GM19023 (cell line): ENCODE results near the gene BRIP1.
"Not testable (repeated sequence)": the region's sequence is repeated elsewhere in the genome, so short reads cannot be mapped to it uniquely, and the experiment has no call there.

ENCODE experiments used
- ATAC-seq: cut with Tn5 transposase; IDR thresholded peaks from one replicate; pipeline ENCODE4 v1.9.1; 2021; ENCODE audit warnings: mild to moderate bottlenecking, moderate library complexity; ENCODE audit not compliant: unreplicated experiment

The BRIP1 gene

DNA sequence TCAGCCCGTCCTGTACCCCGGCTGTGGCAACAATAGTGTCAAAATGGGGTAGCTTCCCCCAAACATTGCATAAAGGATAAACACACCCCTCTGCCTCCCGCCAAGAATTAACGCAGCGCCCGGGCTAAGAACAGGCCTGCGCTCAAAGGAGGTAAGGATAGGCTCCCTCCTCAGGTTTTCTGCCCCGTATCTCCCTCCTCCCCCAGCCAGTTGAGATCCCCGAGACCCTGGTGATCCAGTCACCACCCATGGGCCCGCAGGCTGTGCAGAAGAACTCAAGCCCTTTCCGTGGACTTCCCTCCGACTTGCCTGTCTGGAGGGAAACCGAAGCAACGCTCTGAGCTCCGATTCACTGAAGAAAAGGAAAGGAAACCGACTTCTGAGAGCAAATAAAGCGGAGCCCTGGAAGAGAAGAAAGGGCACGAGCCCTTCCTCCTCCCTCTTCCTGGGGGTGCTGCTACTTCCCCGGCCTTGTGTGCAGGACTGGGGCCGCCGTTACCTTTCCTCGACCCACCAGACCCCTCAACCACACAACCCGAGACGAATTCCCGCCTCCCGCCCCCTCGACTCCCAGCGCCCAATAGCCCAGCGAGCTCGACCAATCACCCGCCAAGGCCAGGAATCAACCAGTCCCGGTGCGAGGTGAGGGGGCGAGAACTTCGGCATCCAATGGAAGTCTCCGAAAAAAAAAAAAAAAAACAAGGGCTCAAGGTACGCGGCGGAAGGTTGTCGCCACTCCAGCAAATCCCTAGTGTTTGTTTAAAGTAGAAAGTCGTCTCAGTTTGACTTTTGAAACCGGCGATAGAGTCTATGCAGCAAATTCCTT is at the start of gene BRIP1:
BRIP1 (minus strand) TSS at position 554 of the 826 bp plus-strand sequence. CDS start 1,989 bp downstream, outside the sequence.
- peak; percentile 95 for ATAC-seq

DNA sequence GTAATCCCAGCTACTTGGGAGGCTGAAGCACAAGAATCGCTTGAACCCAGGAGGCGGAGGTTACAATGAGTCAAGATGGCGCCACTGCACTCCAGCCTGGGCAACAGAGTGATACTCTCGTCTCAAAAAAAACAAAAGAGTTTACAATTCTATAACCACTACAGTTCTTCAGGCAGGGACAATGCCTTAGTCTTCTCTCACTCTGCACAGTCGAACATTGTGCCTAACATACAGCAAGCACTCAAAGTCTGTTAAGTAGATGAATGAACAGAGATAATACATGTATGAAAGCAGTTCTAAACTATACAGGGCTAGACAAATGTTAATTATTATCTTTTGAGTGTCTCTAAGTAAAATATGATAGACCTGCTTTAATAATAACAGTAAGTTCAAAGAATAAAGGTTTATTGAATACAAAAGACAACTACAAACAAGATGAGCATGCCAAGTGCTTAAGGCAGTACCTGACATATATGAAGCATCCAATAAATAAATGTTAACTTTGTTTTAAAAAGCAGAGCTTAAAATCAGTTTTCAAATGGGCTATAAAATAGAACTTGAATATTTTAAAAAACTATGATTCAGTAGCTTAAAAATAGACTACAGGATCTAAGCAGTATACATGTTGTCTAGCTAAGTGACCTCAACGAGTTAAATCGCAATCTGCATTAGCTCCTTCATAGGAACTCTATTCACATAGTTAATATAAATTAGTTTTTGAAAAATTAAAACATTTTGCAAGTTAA is 45.1 kb upstream of the BRIP1 start:
- no peak for ATAC-seq

DNA sequence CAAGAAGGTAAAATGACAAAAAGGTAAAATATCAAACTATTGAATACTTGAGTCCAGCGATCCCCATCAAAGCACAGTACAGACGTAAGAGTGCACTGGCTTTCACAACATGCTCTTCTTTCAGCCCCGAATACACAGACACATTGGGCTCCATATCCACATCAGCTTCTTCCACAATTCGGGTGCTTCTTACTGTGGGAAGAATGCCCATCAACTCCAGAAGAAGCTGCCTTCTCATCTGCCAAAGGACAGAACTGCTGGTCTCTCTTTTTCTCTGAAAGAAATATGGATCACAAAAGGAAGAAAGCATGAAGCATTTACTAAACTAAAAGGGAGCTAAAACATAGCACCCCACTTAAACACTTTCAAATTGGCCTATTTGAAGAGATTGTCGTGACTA is 44.0 kb upstream of the BRIP1 start:
- no peak for ATAC-seq

DNA sequence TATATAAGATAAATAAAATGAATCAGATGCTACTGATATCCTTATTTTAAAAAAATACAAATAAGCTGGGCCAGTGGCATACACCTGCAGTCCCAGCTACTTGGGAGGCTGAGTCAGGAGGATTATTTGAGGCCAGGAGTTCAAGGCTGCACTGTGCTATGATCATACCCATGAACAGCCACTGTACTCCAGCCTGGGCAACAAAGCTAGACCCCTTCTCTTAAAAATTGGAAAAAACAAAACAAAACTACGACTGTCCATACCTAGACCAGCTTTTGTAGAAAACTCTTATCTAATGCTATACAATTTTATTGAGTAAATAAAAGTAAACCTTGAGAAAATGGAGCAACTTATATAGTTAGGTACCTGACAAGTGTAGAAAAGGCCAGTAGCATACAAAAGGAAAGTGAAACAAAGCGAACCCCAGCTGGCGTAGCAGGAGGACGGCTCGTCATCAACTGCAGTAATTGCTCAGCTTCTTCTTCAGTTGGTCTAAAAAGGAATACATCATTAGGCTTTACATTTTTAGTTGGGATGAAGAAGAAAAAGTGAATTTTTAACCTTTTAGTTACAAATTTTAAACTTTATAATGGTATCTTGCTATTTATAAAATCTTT is 40.9 kb upstream of the BRIP1 start:
- peak; percentile 89 for ATAC-seq

DNA sequence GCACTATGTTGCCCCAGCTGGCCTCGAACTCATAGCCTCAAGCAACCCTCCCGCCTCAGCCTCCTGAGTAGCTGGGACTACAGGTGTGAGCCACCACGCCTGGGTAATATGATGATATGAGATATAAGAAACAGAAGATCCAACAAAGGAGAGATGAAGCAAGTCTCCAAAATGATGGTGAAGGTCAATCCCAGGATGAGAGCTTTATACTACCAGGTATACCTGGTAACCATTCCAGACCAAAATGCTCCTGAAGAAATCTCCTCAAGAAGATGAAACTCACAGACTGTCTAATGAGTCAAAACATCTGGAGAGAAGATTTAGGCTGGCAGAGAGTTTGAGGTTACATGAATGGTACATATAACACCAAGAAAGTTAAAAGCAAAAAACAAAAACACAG is 39.9 kb upstream of the BRIP1 start:
- no peak for ATAC-seq

DNA sequence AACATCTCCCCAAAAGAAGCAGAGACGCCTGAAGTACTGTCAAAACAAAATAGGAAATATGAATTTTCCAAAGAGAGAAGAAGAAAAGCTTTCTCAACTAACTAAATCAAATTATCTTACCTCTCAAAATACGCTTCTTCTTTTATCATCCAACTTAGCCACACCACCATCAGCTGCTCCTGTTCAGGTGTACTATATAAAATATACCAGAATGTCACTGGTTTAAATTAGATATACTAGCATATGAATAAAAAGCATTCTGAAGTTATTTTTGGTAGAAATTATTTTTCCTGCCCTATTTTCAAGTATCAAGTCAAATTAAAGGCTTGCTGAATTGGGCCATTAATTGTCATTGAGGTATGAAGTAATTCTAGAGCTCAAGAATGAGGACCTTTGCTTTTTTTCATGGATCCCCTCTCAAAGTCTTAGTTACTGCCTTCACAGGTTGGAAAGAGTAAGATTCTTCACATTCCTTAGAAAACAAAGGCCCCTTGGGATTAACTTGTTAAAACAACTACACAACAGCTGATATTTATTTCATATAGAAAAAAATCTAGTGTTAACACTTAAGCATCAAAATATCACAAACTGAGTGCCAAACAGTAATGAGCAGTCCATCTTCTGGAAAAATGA is 34.3 kb upstream of the BRIP1 start:
- ATAC-seq, result no peak

DNA sequence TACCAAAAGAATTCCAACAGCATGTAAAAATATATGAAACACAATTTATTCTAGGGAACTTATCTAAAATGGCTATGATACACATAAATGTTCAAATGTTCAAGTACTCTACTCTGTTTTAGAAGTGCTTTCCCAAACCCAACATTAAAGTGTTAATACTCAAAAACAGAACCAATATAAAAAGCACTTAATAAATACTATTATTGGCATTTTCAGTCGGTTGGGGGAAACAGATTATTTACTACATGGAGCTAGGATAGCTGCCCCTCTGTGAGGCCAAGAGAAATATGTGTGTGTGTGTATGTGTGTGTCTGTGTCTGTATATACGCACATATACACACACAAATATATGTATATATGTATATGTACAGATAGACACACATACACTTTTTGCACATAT is 32.1 kb upstream of the BRIP1 start:
- ATAC-seq, result no peak

DNA sequence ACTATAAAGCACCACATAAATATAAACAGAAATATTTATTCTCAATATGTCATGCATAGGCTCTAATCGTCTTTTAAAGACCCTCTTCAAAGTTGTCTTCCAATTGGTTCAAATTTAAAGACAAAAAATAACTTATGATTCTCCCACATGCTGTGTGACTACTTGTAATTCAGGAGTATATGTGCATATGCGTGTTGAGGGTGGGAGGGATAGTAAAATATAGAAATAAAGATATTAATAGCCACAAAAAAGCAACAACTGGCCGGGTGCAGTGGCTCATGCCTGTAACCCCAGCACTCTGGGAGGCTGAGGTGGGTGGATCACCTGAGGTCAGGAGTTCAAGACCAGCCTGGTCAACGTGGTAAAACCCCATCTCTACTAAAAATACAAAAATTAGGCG is 31.0 kb upstream of the BRIP1 start:
- not testable (repeated sequence) for ATAC-seq

DNA sequence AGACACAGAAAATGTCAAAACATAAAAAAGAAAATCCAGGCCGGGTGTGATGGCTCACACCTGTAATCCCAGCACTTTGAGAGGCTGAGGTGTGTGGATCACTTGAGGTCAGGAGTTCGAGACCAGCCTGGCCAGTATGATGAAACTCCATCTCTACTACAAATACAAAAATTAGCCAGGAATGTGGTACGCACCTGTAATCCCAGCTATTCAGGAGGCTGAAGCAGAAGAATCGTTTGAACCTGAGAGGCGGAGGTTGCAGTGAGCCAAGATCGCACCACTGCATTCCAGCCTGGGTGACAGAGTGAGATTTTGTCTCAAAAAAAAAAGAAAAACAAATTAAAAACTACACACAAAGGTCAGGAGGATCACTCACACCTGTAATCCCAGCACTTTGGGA is 24.4 kb upstream of the BRIP1 start:
- not testable (repeated sequence) for ATAC-seq

DNA sequence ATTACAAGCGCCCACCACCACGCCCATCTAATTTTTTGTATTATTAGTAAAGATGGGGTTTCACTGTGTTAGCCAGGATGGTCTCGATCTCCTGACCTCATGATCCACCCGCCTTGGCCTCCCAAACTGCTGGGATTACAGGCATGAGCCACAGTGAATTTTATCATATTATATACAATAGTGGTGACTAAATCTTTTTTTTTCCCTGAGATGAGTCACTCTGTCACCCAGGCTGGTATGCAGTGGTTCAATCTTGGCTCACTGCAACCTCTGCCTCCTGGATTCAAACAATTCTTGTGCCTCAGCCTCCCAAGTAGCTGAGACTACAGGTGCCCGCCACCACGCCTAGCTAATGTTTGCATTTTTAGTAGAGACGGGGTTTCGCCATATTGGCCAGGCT is 22.5 kb upstream of the BRIP1 start:
- ATAC-seq, result not testable (repeated sequence)

DNA sequence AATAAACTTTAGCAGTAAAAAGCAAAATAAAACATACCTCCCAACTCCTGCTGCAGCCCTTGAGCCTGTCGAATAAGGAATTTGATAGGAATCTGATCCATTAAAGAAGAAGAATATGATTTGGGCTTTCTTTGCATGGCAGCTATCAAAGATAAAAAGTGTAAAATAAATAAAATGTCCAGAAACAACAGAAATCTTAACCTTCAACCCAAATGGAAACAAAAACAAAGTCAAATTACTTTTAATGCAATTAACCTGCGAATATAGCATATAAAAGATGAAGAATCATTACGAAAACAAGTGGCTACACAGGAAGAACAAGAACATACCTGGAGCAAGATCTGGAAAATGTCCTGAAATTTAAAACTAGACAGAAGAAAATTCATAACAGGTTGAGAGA is 21.5 kb upstream of the BRIP1 start:
- ATAC-seq, result no peak

DNA sequence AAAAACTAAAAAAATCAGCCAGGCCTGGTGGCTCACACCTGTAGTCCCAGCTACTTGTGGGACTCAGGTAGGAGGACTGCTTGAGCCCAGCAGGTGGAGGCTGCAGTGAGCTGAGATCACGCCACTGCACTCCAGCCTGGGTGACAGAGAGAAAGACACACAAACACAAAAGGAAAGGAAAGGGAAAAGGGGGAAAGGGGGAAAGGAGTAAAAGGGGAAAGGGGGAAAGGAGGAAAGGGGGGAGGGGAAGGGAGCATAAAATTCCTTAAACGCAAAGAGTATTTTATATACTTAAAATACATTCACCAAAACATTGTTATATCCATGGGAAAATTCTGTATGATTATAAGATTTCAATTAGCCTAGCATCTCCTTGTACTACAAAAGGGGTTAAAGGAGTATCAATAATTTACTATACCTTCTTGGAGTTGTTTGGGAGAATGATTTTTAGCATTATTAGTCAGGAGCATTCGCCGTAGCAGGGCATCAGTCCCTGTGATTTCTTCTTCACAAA is 17.3 kb upstream of the BRIP1 start:
- ATAC-seq, result no peak

DNA sequence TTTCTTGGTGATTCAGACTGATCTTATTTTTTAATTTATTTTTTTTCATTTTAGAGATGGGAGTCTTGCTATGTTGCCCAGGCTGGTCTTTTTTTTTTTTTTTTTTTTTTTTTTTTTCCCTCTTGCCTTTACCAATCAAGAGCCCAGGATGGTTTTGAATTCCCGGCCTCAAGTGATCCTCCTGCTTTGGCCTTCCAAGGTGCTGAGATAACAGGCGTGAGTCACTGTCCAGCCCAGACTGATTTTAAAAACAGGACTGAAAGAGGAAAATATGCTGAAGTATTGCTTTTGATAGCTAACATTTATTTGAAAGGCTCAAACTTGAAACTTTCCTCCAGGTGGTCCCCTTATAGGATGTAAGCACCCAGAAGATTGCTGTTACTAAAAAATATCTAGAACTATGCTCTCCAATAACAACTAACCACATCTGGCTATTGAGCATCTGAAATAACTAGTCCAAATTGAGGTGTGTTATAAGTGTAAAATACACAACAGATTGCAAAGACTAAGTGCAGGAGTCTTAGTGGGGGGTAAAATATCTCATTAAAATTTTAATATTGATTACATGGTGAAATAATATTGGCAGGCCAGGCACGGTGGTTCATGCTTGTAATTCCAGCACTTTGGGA is 15.8 kb upstream of the BRIP1 start:
- no peak for ATAC-seq

DNA sequence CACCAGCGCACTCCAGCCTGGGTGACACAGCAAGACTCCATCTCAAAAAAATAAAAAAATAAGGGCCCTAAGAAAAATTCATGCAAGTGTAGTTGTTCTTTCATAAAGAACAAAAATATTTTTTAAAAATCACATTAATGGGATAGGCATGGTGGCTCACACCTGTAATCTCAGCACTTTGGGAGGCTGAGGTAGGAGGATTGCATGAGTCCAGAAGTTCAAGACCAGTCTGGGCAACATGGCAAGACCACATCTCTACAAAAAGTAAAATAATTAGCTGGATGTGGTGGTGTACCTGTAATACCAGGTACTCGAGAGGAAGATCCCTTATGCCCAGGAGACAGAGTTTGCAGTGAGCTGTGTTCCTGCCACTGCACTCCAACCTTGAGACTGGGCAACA is 15.2 kb upstream of the BRIP1 start:
- no peak for ATAC-seq

DNA sequence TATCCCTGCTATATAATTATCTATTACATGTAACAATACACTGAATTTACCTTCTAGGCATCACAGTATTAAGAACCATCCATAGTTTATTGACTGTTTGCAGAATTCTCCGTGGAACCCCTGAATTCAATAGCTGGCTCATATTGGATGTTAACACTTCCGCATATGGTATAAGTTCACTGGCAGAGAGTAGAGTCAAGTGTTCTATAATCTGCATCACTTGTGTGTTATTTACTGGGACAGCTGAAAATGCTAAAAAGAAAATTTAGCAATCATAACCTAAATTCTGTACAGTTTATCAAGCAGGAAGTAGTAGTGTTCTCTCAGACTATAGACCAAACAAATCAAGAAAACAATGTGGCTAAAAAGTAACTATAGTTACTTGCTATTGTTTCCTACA is 14.5 kb upstream of the BRIP1 start:
- no peak for ATAC-seq

DNA sequence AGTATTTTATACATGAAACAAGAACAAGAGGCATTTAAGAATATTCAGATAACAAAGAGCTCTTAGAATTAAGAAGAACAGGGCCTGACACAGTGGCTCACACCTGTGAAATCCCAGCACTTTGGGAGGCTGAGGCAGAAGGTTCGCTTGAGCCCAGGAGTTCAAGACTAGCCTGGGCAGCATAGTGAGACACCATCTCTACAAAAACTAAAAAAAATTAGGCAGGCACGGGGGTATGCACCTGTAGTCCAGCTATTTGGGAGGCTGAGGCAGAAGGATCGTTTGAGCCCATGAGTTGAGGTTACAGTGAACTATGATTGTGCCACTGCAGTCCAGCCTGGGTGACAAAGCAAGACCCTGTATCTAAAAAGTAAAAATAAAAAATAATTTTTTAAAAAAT is 12.5 kb upstream of the BRIP1 start:
- no peak for ATAC-seq

DNA sequence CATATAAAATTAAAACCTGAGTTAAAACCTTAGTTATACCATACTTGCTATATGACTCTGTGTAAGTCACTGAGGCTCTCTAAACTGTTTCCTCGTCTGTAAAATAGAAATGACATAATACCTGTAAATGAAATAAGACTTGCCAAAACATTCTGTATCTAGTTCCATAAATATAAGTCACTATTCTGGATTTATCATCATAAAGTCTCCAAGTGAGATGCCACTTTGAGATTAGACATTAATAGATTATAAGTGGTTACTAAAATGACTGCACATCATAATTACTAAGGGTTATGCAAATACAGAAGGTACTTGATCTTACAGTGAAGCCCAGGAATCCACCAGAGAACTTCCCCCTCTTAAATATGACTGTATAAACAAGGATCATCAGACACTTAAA is 12.0 kb upstream of the BRIP1 start:
- no peak for ATAC-seq

DNA sequence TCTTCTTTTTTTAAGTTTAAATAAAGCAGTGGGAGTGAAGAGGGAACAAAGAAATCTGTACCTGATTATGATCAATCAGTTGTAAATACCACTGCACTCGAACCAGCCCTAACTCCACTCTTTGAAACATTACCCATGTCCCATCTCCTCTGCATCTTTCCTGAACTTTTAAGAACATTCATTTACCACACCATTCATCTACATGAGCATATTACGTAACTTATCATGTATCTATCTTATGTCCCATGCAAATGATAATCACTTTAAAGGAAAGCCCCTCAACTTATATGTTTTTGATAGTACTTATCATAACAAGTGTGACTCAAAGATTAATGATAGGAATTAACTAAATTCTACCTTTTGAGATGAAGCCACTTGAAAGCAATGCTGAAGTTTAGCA is 10.7 kb upstream of the BRIP1 start:
- no peak for ATAC-seq

DNA sequence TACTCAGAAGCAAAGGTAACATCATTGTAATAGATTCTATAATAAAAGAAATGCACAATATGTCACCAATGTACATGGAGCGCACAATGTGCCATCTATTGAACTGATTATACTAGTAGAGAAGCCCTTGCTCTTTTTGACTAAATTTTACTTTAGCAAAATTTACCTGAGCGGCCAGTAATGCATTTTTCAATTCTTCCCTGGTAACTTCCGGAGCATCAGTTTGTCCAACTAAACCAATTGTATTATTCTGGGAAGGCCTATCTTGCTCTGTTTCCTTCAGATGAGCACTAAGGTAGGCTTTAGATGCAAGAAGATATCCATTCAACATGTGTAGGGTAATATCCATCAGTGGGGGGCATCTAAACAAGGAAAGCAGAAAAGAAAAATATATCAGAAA is 8.8 kb upstream of the BRIP1 start:
- no peak for ATAC-seq

DNA sequence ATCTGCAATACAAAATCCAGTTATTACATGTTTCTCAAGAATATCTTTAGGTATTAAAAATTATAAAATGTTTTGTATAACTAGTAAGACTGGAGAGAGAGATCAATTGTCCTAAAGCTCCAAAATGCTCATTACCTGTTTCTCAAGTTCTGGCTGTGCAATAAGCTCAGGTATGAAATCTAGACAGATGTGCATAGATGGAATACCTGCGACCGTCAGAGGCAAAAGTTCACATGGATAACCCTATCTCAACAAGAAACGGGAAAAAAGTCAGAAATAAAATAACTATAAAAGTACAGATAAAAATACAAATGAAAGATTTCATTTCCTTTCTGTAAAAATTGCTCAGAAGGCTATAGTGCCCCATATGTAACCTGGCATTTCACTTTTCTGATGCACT is 5.8 kb upstream of the BRIP1 start:
- no peak for ATAC-seq

DNA sequence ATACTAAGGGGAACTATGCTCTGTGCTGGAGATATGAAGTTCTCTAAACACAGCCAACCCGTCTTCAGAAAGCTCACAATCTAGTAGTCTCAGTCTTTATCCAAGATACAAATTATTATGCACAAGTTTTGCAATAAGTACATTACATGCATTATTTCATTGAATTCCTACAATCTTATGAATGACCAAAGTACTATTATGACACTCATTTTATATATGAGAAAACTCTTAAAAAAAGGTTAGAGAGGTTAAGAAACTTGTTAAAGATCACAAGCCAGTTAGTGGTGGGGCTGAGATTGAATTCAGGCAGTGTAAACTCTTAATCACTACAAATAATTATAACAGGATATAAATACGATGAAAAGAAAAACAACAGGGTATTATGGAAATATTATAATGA is 4.7 kb upstream of the BRIP1 start:
- no peak for ATAC-seq
